Lower leg skin (tissue), 4 donors: ENCODE measurements around the gene NFU1. TPM values are rescaled to one million over a fixed set of nuclear protein-coding genes. Genes with fewer than 3 reads are reported as not detected.

Experiments
- DNase-seq, 2 donors: peaks; one replicate each; pipeline ENCODE4 v3.0.0-alpha.2; 2019; ENCODE audit warnings: low spot score in 2 of 2
- H3K4me3 ChIP-seq: fragments of 200-600 bp; sonication (generic); 2 replicates; pipeline ENCODE4 v1.5.1; 2017; ENCODE audit warnings: mild to moderate bottlenecking, low read depth; ENCODE audit not compliant: poor library complexity, severe bottlenecking
- POLR2A ChIP-seq, 2 donors: fragments of 450-650 bp; IDR thresholded peaks; one replicate each; pipeline ENCODE4 v1.6.1; 2016 to 2017; ENCODE audit warnings: antibody characterized with exemption in 2 of 2, mild to moderate bottlenecking in 1 of 2, moderate library complexity in 1 of 2
- WGBS, 2 donors: methylation state at CpG; one replicate each; pipeline ENCODE4 v1.1.5; 2018; 5-methylcytosine and 5-hydroxymethylcytosine counted together
- intact Hi-C: fragments of 100-400 bp; cut with DNase I; formaldehyde crosslinking; loops from one replicate; pipeline ENCODE4 v1.15.0; 2023; ENCODE audit warnings: low total_unique reads
- total RNA-seq, 4 donors: library from RNA; depleted of rRNA; stranded (reverse); fragments of >200 nt; gene quantifications; one replicate each; pipeline ENCODE4 v1.1.0, GENCODE V29; 2016
- TF ChIP-seq, protein P1 (sequence below), 3 donors: fragments of 450-650 bp; IDR thresholded peaks; one replicate each; pipeline ENCODE4 v1.5.1; 2016; ENCODE audit warnings: antibody characterized with exemption in 3 of 3, mild to moderate bottlenecking in 3 of 3, moderate library complexity in 2 of 3

Gene NFU1
- total RNA-seq, 4 donors from 2014 or later = 12.8 to 28.1 (median 17.9) TPM

DNA sequence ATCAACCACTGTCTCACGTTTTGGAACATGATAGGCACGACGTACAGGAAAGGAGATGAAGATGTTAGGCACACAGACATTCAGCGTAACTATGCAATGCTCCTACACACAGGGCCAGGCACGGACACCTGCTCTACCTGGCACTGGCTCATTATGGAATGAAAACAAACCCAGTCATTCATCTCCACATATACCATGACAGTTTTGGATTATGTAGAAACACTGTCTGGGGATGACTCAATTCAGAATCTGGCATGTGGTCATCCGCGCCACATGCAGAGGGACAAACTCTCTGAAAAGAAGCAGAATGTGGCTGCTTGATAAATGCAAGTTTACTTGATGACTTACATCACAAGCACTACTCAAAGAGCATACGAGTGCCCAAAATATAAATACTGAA is 29.5 kb upstream of the NFU1 start:
- WGBS, 2 donors = 73 to 83% methylated on average over 8 of the region's 8 CpGs
- DNase-seq = no peak
- intact Hi-C loops = no loop called here
- H3K4me3 ChIP-seq = no peak overlapping the region
- TF ChIP-seq, protein P1, sequence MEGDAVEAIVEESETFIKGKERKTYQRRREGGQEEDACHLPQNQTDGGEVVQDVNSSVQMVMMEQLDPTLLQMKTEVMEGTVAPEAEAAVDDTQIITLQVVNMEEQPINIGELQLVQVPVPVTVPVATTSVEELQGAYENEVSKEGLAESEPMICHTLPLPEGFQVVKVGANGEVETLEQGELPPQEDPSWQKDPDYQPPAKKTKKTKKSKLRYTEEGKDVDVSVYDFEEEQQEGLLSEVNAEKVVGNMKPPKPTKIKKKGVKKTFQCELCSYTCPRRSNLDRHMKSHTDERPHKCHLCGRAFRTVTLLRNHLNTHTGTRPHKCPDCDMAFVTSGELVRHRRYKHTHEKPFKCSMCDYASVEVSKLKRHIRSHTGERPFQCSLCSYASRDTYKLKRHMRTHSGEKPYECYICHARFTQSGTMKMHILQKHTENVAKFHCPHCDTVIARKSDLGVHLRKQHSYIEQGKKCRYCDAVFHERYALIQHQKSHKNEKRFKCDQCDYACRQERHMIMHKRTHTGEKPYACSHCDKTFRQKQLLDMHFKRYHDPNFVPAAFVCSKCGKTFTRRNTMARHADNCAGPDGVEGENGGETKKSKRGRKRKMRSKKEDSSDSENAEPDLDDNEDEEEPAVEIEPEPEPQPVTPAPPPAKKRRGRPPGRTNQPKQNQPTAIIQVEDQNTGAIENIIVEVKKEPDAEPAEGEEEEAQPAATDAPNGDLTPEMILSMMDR (IDR thresholded peaks at IDR 0.05) = no peak
- no peak for TF ChIP-seq POLR2A (IDR thresholded peaks at IDR 0.05)

DNA sequence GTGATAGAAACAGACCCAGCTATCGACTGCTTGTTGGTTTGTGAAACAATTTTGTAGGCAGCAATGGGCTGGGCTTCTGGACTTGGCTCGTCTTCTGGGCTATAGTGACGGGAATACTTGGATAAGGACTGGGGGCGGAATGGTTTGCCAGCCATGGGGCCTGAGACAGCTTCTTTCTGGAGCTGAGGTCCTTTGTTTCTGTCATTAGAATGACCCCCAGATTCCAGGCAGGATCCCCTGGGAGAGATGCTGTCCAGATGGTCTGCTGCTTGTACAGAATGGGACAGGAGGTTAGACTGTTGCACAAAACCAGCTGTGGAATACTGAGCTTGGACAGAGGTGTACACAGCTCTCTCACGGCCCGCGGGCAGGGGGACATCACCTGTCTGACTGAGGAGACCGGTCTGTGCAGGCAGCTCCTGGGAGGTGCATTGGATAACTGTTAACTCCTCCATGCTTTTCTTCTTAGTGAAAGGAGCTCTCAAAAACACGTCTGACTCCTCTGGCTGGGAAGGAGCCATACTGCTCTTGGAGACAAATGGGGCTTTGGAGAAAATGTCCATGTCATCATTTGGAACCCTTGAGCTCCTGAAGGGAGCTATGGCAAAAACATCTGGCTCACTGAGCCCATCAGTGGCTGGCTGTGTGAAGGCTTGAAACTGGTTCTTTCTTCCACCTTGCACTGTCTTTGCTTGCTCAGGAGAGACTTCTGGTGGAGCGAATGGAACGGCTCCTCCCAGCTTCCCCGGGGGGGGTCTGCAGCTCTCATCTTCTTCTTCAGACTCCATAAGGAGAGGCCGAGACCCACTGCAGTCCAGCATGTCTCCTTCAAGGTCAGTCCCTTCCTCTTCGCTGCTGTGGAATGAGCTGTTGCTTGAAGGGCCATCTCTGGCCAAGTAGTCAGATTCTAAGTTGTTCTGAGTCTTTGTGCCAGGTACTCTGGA is 28.6 kb upstream of the NFU1 start:
- WGBS, 2 donors = 81 to 83% methylated on average over 14 of the region's 14 CpGs
- no peak overlapping the region for H3K4me3 ChIP-seq
- TF ChIP-seq, protein P1 (IDR thresholded peaks at IDR 0.05) = no peak
- no peak for TF ChIP-seq POLR2A (IDR thresholded peaks at IDR 0.05)
- intact Hi-C loops = no loop called here
- peak; percentile 31 to 85 for DNase-seq

DNA sequence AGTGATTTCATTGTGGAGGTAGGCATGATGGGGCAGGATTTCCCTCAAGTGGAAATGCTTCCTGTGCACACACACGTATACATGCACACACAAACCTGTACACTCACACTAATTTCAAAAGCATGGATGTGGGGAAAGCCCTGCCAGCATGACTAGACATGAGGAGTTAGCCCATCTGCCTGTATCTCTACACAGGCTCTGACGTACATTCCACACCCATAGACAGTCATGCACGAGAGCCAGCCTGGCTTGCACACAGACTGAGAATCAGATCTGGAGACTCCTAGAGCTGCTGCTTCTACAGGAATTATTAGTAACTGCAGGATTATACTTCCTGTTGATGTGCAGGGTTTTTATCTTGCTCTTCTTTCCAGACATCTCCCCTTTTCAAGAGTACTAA is 27.3 kb upstream of the NFU1 start:
- peak; percentile 73 to 88 for DNase-seq
- intact Hi-C loops = no loop called here
- TF ChIP-seq POLR2A (IDR thresholded peaks at IDR 0.05) = no peak
- TF ChIP-seq, protein P1 (IDR thresholded peaks at IDR 0.05) = no peak
- H3K4me3 ChIP-seq = no peak overlapping the region
- 34 to 39% methylated on average over 3 of the region's 3 CpGs for WGBS, 2 donors

DNA sequence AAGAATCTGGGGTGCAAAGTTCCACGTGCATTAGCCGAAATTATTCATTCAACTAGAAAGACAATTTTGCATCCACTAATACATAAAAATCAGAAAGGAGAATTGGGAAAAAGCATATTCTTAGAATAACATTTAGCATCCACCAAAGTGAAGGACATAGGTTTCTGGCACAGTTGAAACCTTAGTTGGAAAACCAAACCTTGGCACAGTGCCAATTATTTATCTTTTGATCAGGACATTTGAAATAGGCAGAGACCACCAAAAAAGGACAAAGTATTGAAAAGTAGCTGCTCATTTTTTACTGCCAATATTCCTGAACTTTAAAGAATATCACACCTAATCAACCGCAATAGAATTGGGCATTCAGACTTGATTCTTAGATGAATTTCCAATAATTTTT is 25.5 kb upstream of the NFU1 start:
- TF ChIP-seq, protein P1 (IDR thresholded peaks at IDR 0.05) = no peak
- no peak for TF ChIP-seq POLR2A (IDR thresholded peaks at IDR 0.05)
- H3K4me3 ChIP-seq = no peak overlapping the region
- 97 to 99% methylated on average over 3 of the region's 3 CpGs for WGBS, 2 donors
- intact Hi-C loops = no loop called here
- DNase-seq = no peak

DNA sequence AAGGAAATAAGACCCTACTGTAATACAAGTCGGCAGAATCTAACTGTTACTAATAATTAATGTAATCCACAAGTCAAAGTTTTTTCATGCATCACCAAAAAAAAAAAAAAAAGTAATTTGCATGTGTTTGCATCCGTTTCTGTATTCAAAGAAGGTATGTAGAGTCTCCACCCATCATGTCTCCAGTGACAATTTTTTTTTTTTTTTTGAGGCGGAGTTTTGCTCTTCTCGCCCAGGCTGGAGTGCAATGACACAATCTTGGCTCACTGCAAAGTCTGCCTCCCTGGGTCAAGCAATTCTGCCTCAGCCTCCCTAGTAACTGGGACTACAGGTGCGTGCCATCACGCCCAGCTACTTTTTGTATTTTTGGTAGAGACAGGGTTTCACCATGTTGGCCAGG is 24.2 kb upstream of the NFU1 start:
- no peak for DNase-seq
- no peak overlapping the region for H3K4me3 ChIP-seq
- intact Hi-C loops = no loop called here
- TF ChIP-seq, protein P1 (IDR thresholded peaks at IDR 0.05) = no peak
- TF ChIP-seq POLR2A (IDR thresholded peaks at IDR 0.05) = no peak
- whole genome bisulfite sequencing, 2 donors = 90 to 92% methylated on average over 6 of the region's 6 CpGs
